ENCODE measurements around the gene BHLHA15. TPM values are rescaled to one million over a fixed set of nuclear protein-coding genes. Genes with fewer than 3 reads are reported as not detected.

BHLHA15 gene
- total and polyA plus RNA-seq, 2 of the 8 experiments (the other 6 are each of a cell fraction or from before 2014, with no cell fraction given): 1.1 to 2.7 TPM

DNA sequence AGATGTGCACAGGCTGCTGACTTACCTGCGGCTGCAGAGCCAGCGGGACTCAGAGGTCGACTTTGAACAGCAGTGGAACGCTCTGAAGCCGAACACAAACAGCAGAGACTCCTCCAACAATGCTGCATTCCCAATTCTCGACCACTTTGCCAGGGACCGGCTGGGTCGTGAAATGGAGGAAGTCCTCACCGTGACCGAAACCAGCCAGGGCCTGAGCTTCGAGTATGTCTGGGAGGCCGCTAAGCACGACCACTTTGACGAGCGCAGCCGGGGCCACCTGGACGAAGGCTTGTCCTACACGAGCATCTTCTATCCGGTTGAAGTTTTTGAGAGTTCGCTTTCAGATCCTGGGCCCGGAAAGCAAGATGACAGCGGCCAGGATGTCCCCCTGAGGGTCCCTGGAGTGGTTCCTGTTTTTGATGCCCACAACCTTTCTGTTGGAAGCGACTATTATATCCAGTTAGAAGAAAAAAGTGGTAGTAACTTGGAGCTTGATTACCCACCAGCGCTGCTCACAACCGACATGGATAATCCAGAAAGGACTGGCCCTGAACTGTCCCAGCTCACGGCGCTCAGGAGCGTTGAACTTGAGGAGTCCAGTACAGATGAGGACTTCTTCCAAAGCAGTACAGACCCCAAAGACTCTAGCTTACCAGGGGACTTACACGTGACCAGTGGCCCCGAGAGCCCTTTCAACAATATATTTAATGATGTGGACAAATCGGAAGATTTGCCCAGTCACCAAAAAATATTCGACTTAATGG, 19.4 kb upstream of the BHLHA15 start:
- Histone ChIP-seq H3K9ac (replicated peaks in 1 of 4; ENCODE audit: extremely low read depth in 1 of 4, low read depth in 3 of 4, low read length in 3 of 4) (no peak overlapping the region), H3K4me1 (replicated peaks in 1 of 4; ENCODE audit: control insufficient read depth in 3 of 4, insufficient read depth in 4 of 4, low read length in 3 of 4) (no peaks in the 10 kb centered on the region), H3K56ac (replicated peaks; ENCODE audit: insufficient read length, low read depth, low read length) (no peak overlapping the region), H3K23me2 (ENCODE audit: low read depth, low read length) (no peaks in the 10 kb centered on the region), H4K20me1 (replicated peaks in 1 of 2; ENCODE audit: control insufficient read depth in 1 of 2, insufficient read depth in 2 of 2, low read length in 2 of 2) (peaks cover 2 to 10% of the 10 kb centered on the region in 2 experiments), H3K23ac (ENCODE audit: insufficient read length) (no peak overlapping the region), H2BK20ac (ENCODE audit: low read length) (no peak overlapping the region), H3K36me3 (ENCODE audit: control insufficient read depth in 2 of 4, insufficient read depth in 4 of 4, low read length in 3 of 4) (peaks cover 6 to 41% (median 27%) of the 10 kb centered on the region in 4 experiments; a peak in 7 of 8 replicates), H4K8ac (ENCODE audit: extremely low read depth, insufficient read depth, low read length) (no peak overlapping the region), H3K14ac (ENCODE audit: insufficient read length) (no peak overlapping the region), H3K4me3 (ENCODE audit: extremely low read depth in 1 of 4, insufficient read depth in 2 of 4, low read depth in 3 of 4, low read length in 4 of 4) (no peak overlapping the region), H2BK120ac (replicated peaks; ENCODE audit: low read depth, low read length) (no peak overlapping the region), H4K5ac (ENCODE audit: insufficient read length, low read depth, low read length) (no peak overlapping the region), H3K79me2 (ENCODE audit: control insufficient read depth in 1 of 2, insufficient read depth in 2 of 2, low read length in 2 of 2) (no peaks in the 10 kb centered on the region), H3K9me3 (ENCODE audit: insufficient read depth in 2 of 2, low read depth in 1 of 2, low read length in 1 of 2) (no peaks in the 10 kb centered on the region), H3K27me3 (replicated peaks in 1 of 4; ENCODE audit: control insufficient read depth in 3 of 4, extremely low read depth in 1 of 4, insufficient read depth in 3 of 4, low read length in 3 of 4) (no peaks in the 10 kb centered on the region), H2AK5ac (ENCODE audit: low read depth, low read length) (no peak overlapping the region), H2BK5ac (ENCODE audit: low read depth, low read length) (no peak overlapping the region), H3K4ac (replicated peaks; ENCODE audit: insufficient read length, low read depth, low read length) (no peak overlapping the region), H4K91ac (replicated peaks; ENCODE audit: insufficient read length, low read length) (no peak overlapping the region), H3K79me1 (ENCODE audit: low read depth, low read length) (peaks cover 2% of the 10 kb centered on the region; the same call in 1 of the 2 replicates), H3K18ac (ENCODE audit: extremely low read depth, low read length) (no peak overlapping the region), H2BK15ac (ENCODE audit: low read length) (no peak overlapping the region), H2AFZ (ENCODE audit: low read length) (no peak overlapping the region), H2BK12ac (ENCODE audit: low read depth, low read length) (no peak overlapping the region), H3K27ac (ENCODE audit: low read depth, low read length) (no peak overlapping the region), H3K4me2 (ENCODE audit: insufficient read depth in 1 of 2, low read depth in 2 of 2, low read length in 2 of 2) (no peak overlapping the region)
- 94% methylated on average over 32 of the region's 32 CpGs; no CpG with 5 or more reads in 1 of the 2 experiments for WGBS, 2 experiments (ENCODE audit: extremely low coverage in 1 of 2, insufficient coverage in 1 of 2, insufficient read length in 1 of 2, insufficient replicate concordance in 2 of 2, low coverage in 1 of 2, low lambda C conversion rate in 2 of 2, missing lambda C conversion rate in 1 of 2)
- ChIA-PET POLR2A (ENCODE audit: partially characterized antibody) (interaction anchor here (1.0 kb wide), 1 partner anchor 12 kb away, joined by 3 read pairs; no protein-coding TSS in a partner anchor), CTCF (ENCODE audit: partially characterized antibody) (interaction anchor here (0.6 kb wide), 1 partner anchor 549 kb away, joined by 4 read pairs; no protein-coding TSS in a partner anchor)
- FAIRE-seq (no peak), DNase-seq (ENCODE audit: low read depth in 1 of 2, low spot score in 2 of 2) (no peak)
- TF ChIP-seq TCF12 (IDR thresholded peaks at IDR 0.05; ENCODE audit: low read depth, low read length) (no peak), NRF1 (IDR thresholded peaks at IDR 0.05; ENCODE audit: low read depth, low read length) (no peak), PHF8 (conservative IDR thresholded peaks at IDR 0.05; ENCODE audit: low read depth, low read length) (no peak), SP1 (IDR thresholded peaks at IDR 0.05; ENCODE audit: low read depth, low read length) (no peak), JUN (IDR thresholded peaks at IDR 0.05; ENCODE audit: low read depth, low read length) (no peak), CBX8 (IDR thresholded peaks at IDR 0.05; ENCODE audit: borderline replicate concordance, low read depth, low read length) (no peak), JUND (IDR thresholded peaks at IDR 0.05; ENCODE audit: low read length) (no peak), POLR2AphosphoS5 (IDR thresholded peaks at IDR 0.05; ENCODE audit: low read depth, low read length) (no peak), CHD2 (IDR thresholded peaks at IDR 0.05; ENCODE audit: low read length) (no peak), MAX (IDR thresholded peaks at IDR 0.05) (no peak), TAF1 (IDR thresholded peaks at IDR 0.05; ENCODE audit: low read depth, low read length) (no peak), RAD21 (IDR thresholded peaks at IDR 0.05 in 1 of 2, conservative IDR thresholded peaks at IDR 0.05 in 1 of 2; ENCODE audit: low read depth in 2 of 2, low read length in 2 of 2) (no peak), GTF2F1 (IDR thresholded peaks at IDR 0.05; ENCODE audit: borderline replicate concordance, low read depth, low read length) (no peak), CREB1 (IDR thresholded peaks at IDR 0.05) (no peak)

Data from H1 (cell line).